ENCODE measurements around the gene PTRH1. TPM values are rescaled to one million over a fixed set of nuclear protein-coding genes. Genes with fewer than 3 reads are reported as not detected.

PTRH1 gene
- total RNA-seq, 1 experiment from 2014 or later: 16.9 TPM

GRCh38 chr9:127698985-127699670 lies 16.3 kb downstream of the PTRH1 start (continued):
- TF ChIP-seq AR (CRISPR knock-in tag; IDR thresholded peaks at IDR 0.05) (no peak), CREB1 (CRISPR knock-in tag; IDR thresholded peaks at IDR 0.05) (peak; percentile 81; the same call in 1 of the 2 replicates), ZNF263 (CRISPR knock-in tag; IDR thresholded peaks at IDR 0.05; ENCODE audit: low read depth) (no peak), ZNF219 (CRISPR knock-in tag; IDR thresholded peaks at IDR 0.05; ENCODE audit: borderline replicate concordance) (no peak), MXD4 (CRISPR knock-in tag; IDR thresholded peaks at IDR 0.05; ENCODE audit: borderline replicate concordance) (no peak), GRHL2 (CRISPR knock-in tag; IDR thresholded peaks at IDR 0.05; ENCODE audit: insufficient replicate concordance, severe bottlenecking) (no peak), MYBL2 (CRISPR knock-in tag; IDR thresholded peaks at IDR 0.05) (no peak), IRF2 (CRISPR knock-in tag; IDR thresholded peaks at IDR 0.05; ENCODE audit: borderline replicate concordance, low read depth) (no peak), FOXK1 (CRISPR knock-in tag; IDR thresholded peaks at IDR 0.05) (peak; percentile 69; the same call in 1 of the 2 replicates), GTF2I (CRISPR knock-in tag; conservative IDR thresholded peaks at IDR 0.05) (no peak), JUN (CRISPR knock-in tag; IDR thresholded peaks at IDR 0.05) (no peak), MLX (CRISPR knock-in tag; IDR thresholded peaks at IDR 0.05) (no peak), TEAD1 (CRISPR knock-in tag; IDR thresholded peaks at IDR 0.05) (no peak), AFF4 (CRISPR knock-in tag; IDR thresholded peaks at IDR 0.05; ENCODE audit: borderline replicate concordance) (no peak), MAX (CRISPR knock-in tag; IDR thresholded peaks at IDR 0.05) (peak; percentile 95), NR1H2 (CRISPR knock-in tag; IDR thresholded peaks at IDR 0.05) (no peak), CDX4 (CRISPR knock-in tag; IDR thresholded peaks at IDR 0.05; ENCODE audit: borderline replicate concordance) (no peak), E2F4 (CRISPR knock-in tag; IDR thresholded peaks at IDR 0.05; ENCODE audit: borderline replicate concordance, low read depth) (no peak), PRDM15 (CRISPR knock-in tag; IDR thresholded peaks at IDR 0.05) (0 out of 2 replicates have a peak, but pooled peaks have one; percentile 17), ZNF423 (CRISPR knock-in tag; IDR thresholded peaks at IDR 0.05) (no peak), PREB (CRISPR knock-in tag; IDR thresholded peaks at IDR 0.05; ENCODE audit: borderline replicate concordance) (no peak), PRRX2 (CRISPR knock-in tag; IDR thresholded peaks at IDR 0.05) (no peak), ZNF396 (CRISPR knock-in tag; IDR thresholded peaks at IDR 0.05; ENCODE audit: borderline replicate concordance) (no peak), TCF7 (CRISPR knock-in tag; IDR thresholded peaks at IDR 0.05; ENCODE audit: low read depth) (no peak)

Data from WTC11 (cell line).